HAP-1 (cell line): Measurements from ENCODE around the gene CDH13.

Experiments used
- DNase-seq, 2 experiments: peaks; one replicate each; pipeline ENCODE4 v3.0.0-alpha.2; 2016 to 2020; ENCODE audit warnings: low spot score in 2 of 2
- H3K27me3 ChIP-seq: fragments of 250-450 bp; sonication (Bioruptor Pico); 2 replicates; pipeline ENCODE4 v1.5.1; 2020; ENCODE audit warnings: low read depth, mild to moderate bottlenecking, moderate library complexity
- H3K36me3 ChIP-seq: fragments of 250-450 bp; sonication (Bioruptor Pico); replicated peaks from 2 replicates; pipeline ENCODE4 v1.5.1; 2020; ENCODE audit warnings: mild to moderate bottlenecking
- H3K4me1 ChIP-seq: fragments of 250-450 bp; sonication (Bioruptor Pico); 2 replicates; pipeline ENCODE4 v1.5.1; 2020; ENCODE audit warnings: mild to moderate bottlenecking
- H3K4me3 ChIP-seq: fragments of 250-450 bp; sonication (Bioruptor Pico); 2 replicates; pipeline ENCODE4 v1.5.1; 2020; ENCODE audit warnings: mild to moderate bottlenecking, moderate library complexity
- H3K9me3 ChIP-seq: fragments of 250-450 bp; sonication (Bioruptor Pico); 2 replicates; pipeline ENCODE4 v1.5.1; 2020; ENCODE audit warnings: mild to moderate bottlenecking, moderate library complexity
- in situ Hi-C: fragments of 300-500 bp; cut with MboI; formaldehyde crosslinking; loops from 3 replicates; pipeline ENCODE4 v1.14.3; 2020; ENCODE audit warnings: low sequenced_read_pairs, inconsistent platforms, mixed read lengths

The CDH13 gene

DNA sequence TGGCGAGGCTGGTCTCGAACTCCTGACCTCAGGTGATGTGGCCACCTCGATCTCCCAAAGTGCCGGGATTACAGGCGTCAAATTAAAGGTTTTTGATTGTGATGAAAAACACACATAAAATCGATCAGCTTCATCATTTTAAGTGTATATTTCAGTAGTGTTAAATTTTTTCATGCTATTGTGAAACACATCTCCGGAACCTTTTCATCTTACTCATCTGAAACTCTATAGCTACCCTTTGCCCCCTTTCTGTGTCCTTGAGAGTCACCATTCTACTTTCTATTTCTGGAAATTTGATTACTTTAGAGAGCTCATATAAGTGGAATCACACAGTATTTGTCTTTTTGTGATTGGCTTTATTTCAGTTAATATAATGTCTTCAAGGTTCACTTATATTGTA, 702.7 kb downstream of the CDH13 start:
- DNase-seq: no peak
- in situ Hi-C loops: no loop called here
- H3K9me3 ChIP-seq: no peaks in the 10 kb centered on the region
- H3K27me3 ChIP-seq: no peaks in the 10 kb centered on the region
- H3K4me3 ChIP-seq: no peak overlapping the region
- no peaks in the 10 kb centered on the region for H3K4me1 ChIP-seq
- no peaks in the 10 kb centered on the region for H3K36me3 ChIP-seq

DNA sequence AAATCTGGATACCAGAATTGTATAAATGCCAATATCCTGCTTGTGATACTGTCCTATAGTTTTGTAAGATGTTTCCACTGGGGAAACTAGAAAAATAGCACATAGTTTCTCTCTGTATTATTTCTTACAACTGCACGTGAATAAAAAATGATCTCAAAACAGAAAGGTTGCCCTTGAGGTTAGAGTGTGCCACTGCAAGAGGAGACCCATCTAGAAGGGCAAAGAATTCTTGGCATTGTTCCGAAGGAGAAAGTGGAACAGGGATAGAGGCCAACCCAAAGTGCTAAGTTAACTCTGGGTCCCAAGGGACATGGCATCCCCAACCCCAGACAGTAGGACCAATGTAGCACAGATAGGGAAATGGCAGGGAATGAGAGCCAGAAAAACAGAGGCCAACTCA, 703.5 kb downstream of the CDH13 start:
- Histone ChIP-seq H3K4me3 (no peak overlapping the region), H3K27me3 (no peaks in the 10 kb centered on the region), H3K36me3 (no peaks in the 10 kb centered on the region), H3K9me3 (no peaks in the 10 kb centered on the region), H3K4me1 (no peaks in the 10 kb centered on the region)
- in situ Hi-C loops: no loop called here
- DNase-seq: no peak

DNA sequence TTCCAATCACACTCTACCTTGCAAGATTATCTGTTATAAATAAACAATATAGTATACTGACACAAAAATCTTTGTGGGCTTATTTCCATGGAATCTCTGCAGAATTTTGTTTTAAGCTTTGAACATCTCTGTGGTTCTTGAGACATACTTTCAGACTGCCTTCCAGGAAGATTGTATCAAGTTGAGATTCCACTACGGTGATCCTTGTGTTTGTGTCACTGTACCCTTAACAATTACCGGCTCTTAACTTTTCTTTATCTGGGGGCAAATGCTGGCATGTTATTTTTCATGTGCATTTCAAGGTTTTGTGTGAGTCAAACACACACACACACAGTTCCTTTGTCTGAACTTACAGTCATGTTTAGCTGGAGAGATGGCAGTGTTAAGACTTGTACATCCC, 708.3 kb downstream of the CDH13 start:
- in situ Hi-C loops: no loop called here
- Histone ChIP-seq H3K9me3 (no peaks in the 10 kb centered on the region), H3K36me3 (no peaks in the 10 kb centered on the region), H3K4me3 (no peak overlapping the region), H3K27me3 (no peaks in the 10 kb centered on the region), H3K4me1 (no peaks in the 10 kb centered on the region)
- DNase-seq: no peak

- H3K4me1 ChIP-seq: no peaks in the 10 kb centered on the region
- no peaks in the 10 kb centered on the region for H3K9me3 ChIP-seq
- H3K4me3 ChIP-seq: no peak overlapping the region
- H3K27me3 ChIP-seq: no peaks in the 10 kb centered on the region
- in situ Hi-C loops: no loop called here
- no peak for DNase-seq
- H3K36me3 ChIP-seq: no peaks in the 10 kb centered on the region
Observed at GRCh38 chr16:83336603-83337002, 709.8 kb downstream of the CDH13 start.

DNA sequence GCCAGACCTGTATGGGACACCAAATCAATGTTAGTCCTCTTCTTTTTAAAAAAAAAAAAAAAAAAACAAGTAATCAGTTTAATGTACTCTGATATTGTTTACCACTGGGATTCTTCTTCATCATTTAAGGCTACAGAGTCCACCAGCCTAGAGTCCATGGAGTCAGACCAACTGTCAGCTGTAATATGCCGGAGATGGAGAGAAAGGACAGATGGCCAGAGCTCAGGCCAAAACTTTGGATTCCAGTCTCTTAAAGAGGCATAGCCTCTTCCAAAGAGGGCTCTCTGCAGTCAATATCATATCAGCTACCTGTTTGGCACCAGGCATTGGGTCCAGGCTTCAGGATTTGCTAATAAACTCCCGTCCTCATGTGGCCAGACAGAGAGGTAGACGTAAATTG, 711.4 kb downstream of the CDH13 start:
- H3K36me3 ChIP-seq: no peaks in the 10 kb centered on the region
- in situ Hi-C loops: no loop called here
- H3K4me1 ChIP-seq: no peaks in the 10 kb centered on the region
- no peak for DNase-seq
- H3K4me3 ChIP-seq: no peak overlapping the region
- no peaks in the 10 kb centered on the region for H3K9me3 ChIP-seq
- H3K27me3 ChIP-seq: no peaks in the 10 kb centered on the region

- in situ Hi-C loops: no loop called here
- H3K4me1 ChIP-seq: no peaks in the 10 kb centered on the region
- no peak for DNase-seq
Observed at GRCh38 chr16:83338941-83339340, 712.2 kb downstream of the CDH13 start.

GRCh38 chr16:83343935-83344366, 717.2 kb downstream of the CDH13 start:
- Histone ChIP-seq H3K4me3 (no peak overlapping the region), H3K4me1 (no peaks in the 10 kb centered on the region), H3K36me3 (no peaks in the 10 kb centered on the region), H3K9me3 (no peaks in the 10 kb centered on the region), H3K27me3 (no peaks in the 10 kb centered on the region)
- in situ Hi-C loops: no loop called here
- DNase-seq: no peak

More at GRCh38 chr16:83338941-83339340, 712.2 kb downstream of the CDH13 start:
- no peaks in the 10 kb centered on the region for H3K27me3 ChIP-seq
- no peaks in the 10 kb centered on the region for H3K9me3 ChIP-seq
- no peaks in the 10 kb centered on the region for H3K36me3 ChIP-seq
- H3K4me3 ChIP-seq: no peak overlapping the region

- no peak for DNase-seq
Observed at GRCh38 chr16:83345846-83346640, 719.3 kb downstream of the CDH13 start.

DNA sequence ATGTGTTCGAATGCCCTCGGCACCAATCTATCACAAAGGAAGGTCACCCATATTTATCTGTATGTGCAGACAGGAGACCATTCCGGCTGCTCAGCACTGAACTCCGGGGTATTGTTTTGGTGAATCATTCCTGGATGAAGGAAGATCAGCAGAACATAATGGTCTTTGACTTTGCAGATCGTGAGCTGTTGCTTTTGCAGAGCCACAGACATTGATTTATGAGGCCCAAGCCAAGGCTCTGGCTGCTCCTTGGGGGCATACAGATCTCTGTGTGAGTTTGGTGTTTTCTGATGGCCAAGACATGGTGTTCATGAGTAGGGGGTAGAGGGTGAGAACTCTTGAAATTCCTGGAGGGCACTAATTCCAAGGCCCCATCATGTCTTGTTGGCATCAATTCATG, 722.2 kb downstream of the CDH13 start:
- DNase-seq: no peak
- Histone ChIP-seq H3K36me3 (no peaks in the 10 kb centered on the region), H3K9me3 (no peaks in the 10 kb centered on the region), H3K4me3 (no peak overlapping the region), H3K27me3 (no peaks in the 10 kb centered on the region), H3K4me1 (no peaks in the 10 kb centered on the region)
- in situ Hi-C loops: no loop called here

More at GRCh38 chr16:83345846-83346640, 719.3 kb downstream of the CDH13 start:
- Histone ChIP-seq H3K36me3 (no peaks in the 10 kb centered on the region), H3K9me3 (no peaks in the 10 kb centered on the region), H3K4me1 (no peaks in the 10 kb centered on the region), H3K27me3 (no peaks in the 10 kb centered on the region), H3K4me3 (no peak overlapping the region)
- in situ Hi-C loops: no loop called here

DNA sequence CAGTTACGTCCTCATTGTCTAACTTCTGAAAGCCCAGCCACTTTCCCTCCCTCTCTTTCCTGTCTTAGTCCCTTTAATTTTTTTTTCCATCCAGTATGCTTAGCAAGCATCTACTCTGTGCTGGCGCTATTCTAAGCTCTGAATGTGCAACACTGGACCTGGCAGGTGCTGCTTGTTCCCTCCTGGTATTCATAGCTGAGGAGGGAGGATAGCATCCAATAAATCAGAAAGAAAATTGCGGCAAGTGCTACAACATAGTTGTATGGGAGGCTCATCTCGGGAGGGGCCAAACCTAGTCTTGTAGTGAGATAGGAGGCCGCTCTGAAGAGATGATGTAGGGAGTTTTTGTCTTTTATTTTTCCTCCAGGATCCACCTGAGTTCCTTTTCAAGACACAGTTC, 723.7 kb downstream of the CDH13 start:
- in situ Hi-C loops: no loop called here

DNA sequence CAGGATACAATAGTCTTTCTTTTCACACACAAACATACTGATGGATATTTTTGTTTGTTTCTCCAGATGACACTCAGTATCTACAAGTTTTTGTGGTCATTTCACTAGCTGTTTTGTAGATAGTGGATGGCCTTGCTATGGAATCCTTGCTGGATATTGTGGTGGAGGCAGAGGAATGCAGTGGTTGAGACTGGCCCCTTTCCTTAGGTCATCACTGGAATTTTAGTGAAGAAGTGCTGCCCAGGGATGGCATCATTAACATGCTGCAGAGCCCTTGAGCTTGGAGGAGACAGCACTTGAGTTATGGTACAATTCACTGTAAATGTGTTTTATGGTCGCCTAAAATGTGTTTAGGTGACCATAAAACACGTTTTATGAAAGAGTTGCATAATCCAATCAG, 725.1 kb downstream of the CDH13 start:
- in situ Hi-C loops: no loop called here
- DNase-seq: no peak
- Histone ChIP-seq H3K4me3 (no peak overlapping the region), H3K4me1 (no peaks in the 10 kb centered on the region), H3K27me3 (no peaks in the 10 kb centered on the region), H3K36me3 (no peaks in the 10 kb centered on the region), H3K9me3 (no peaks in the 10 kb centered on the region)

More for the DNA sequence above, 723.7 kb downstream of the CDH13 start:
- Histone ChIP-seq H3K27me3 (no peaks in the 10 kb centered on the region), H3K9me3 (no peaks in the 10 kb centered on the region), H3K36me3 (no peaks in the 10 kb centered on the region), H3K4me3 (no peak overlapping the region), H3K4me1 (no peaks in the 10 kb centered on the region)
- no peak for DNase-seq

DNA sequence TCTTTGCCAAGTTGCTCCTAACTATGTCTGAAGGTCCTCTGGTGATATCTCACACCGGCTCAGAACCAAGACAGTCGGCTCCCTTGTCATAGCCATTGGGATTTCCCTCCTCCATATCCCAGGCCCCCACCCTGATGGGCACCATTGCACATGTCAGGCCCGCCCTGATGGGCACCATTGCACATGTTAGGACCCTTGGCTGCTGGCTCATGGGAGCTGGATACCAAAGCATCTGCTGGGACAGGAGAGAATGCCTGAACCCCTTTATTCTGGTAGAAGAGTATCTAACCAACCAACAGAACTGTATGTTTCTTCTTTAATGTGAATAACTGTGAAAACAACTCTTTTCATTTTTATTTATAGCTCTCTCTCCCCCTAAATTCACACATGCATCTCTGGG, 726.5 kb downstream of the CDH13 start:
- in situ Hi-C loops: no loop called here
- no peaks in the 10 kb centered on the region for H3K4me1 ChIP-seq
- no peak for DNase-seq
- no peaks in the 10 kb centered on the region for H3K9me3 ChIP-seq
- H3K36me3 ChIP-seq: no peaks in the 10 kb centered on the region
- H3K27me3 ChIP-seq: no peaks in the 10 kb centered on the region
- H3K4me3 ChIP-seq: no peak overlapping the region

- Histone ChIP-seq H3K27me3 (no peaks in the 10 kb centered on the region), H3K9me3 (no peaks in the 10 kb centered on the region), H3K36me3 (no peaks in the 10 kb centered on the region), H3K4me1 (no peaks in the 10 kb centered on the region), H3K4me3 (no peak overlapping the region)
- in situ Hi-C loops: no loop called here
- no peak for DNase-seq
Observed at GRCh38 chr16:83354015-83354414, 727.2 kb downstream of the CDH13 start.

- Histone ChIP-seq H3K36me3 (no peaks in the 10 kb centered on the region), H3K4me1 (no peaks in the 10 kb centered on the region), H3K4me3 (no peak overlapping the region), H3K27me3 (no peaks in the 10 kb centered on the region), H3K9me3 (no peaks in the 10 kb centered on the region)
- in situ Hi-C loops: no loop called here
- DNase-seq: no peak
Observed at GRCh38 chr16:83355570-83356218, 728.9 kb downstream of the CDH13 start.
